Stomach (tissue), 4 donors: ENCODE data around the gene F11R.

Experiments
- CTCF ChIP-seq, 7 experiments: fragments of 450-650 bp in 4 of 7; fragments of 200-600 bp in 3 of 7; sonication (generic) in 3 of 7; IDR thresholded peaks; one replicate each; pipeline ENCODE4 v1.5.1; 2016 to 2019; ENCODE audit warnings: antibody characterized with exemption in 7 of 7, control low read depth in 2 of 7, mild to moderate bottlenecking in 1 of 7
- EP300 ChIP-seq: sonication (generic); formaldehyde crosslinking; IDR thresholded peaks from one replicate; pipeline ENCODE4 v1.6.1; 2017; ENCODE audit warnings: antibody characterized with exemption
- POLR2A ChIP-seq, 4 donors: fragments of 450-650 bp; IDR thresholded peaks; one replicate each; pipeline ENCODE4 v1.6.1; 2016; ENCODE audit warnings: antibody characterized with exemption in 4 of 4, control low read depth in 2 of 4, mild to moderate bottlenecking in 1 of 4, moderate library complexity in 1 of 4
- POLR2AphosphoS5 ChIP-seq, 3 donors: sonication (generic); formaldehyde crosslinking; IDR thresholded peaks; one replicate each; pipeline ENCODE4 v1.6.1; 2016; ENCODE audit warnings: antibody characterized with exemption in 3 of 3

DNA sequence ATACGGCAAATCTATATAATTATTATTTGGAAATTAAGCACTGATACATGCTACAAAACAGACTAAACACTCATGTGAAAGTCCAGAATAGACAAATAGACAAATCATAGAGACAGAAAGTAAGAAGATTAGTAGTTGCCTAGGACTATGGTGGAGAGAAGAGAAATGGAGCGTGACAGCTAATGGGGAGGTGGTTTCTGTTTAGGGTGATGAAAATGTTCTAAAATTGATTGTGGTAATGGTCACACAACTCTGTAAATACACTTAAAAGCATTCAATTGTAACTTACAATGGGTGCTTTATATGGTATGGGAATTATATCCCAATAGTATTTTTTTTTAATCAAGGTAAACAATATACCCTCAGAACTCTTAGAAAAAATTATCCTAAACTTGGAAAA, 45.9 kb downstream of the F11R start:
- no peak for TF ChIP-seq CTCF (IDR thresholded peaks at IDR 0.05)
- no peak for TF ChIP-seq POLR2AphosphoS5 (IDR thresholded peaks at IDR 0.05)
- TF ChIP-seq POLR2A (IDR thresholded peaks at IDR 0.05): no peak
- no peak for TF ChIP-seq EP300
